Natural killer cell (primary cell): ENCODE measurements around the gene DTNB. TPM values are rescaled to one million over a fixed set of nuclear protein-coding genes. Genes with fewer than 3 reads are reported as not detected.

ENCODE experiments used
- ATAC-seq, 3 donors: fragments of 150-1000 bp in 2 of 3; fragments of 200-7000 bp in 1 of 3; cut with Tn5 transposase; 1 replicate in 1 of 3; 2 replicates in 2 of 3; pipeline ENCODE4 v1.10.0; 2021; ENCODE audit warnings: mild to moderate bottlenecking in 2 of 3, moderate library complexity in 2 of 3
- DNase-seq, 2 donors: peaks; one replicate each; pipeline versions ENCODE4 v3.0.0 to v3.0.0-alpha.2; 2013 to 2021; ENCODE audit warnings: mixed read lengths in 1 of 2
- H3K27ac ChIP-seq: one replicate; pipeline ENCODE4 v1.5.1; 2013; ENCODE audit warnings: mild to moderate bottlenecking, low read length
- H3K27me3 ChIP-seq: one replicate; pipeline ENCODE4 v1.6.1; 2013; ENCODE audit warnings: low read length; ENCODE audit not compliant: control insufficient read depth, insufficient read depth
- H3K36me3 ChIP-seq: one replicate; pipeline ENCODE4 v1.6.1; 2013; ENCODE audit warnings: low read length; ENCODE audit not compliant: control insufficient read depth, insufficient read depth
- H3K4me1 ChIP-seq: one replicate; pipeline ENCODE4 v1.6.1; 2013; ENCODE audit warnings: low read length; ENCODE audit not compliant: control insufficient read depth, insufficient read depth
- H3K4me3 ChIP-seq: one replicate; pipeline ENCODE4 v1.5.1; 2013; ENCODE audit warnings: low read length
- H3K9me3 ChIP-seq: one replicate; pipeline ENCODE4 v1.6.1; 2013; ENCODE audit warnings: low read length; ENCODE audit not compliant: control insufficient read depth, insufficient read depth
- H3K27ac Mint-ChIP-seq, 2 donors: one replicate each; pipeline ENCODE4 v1.8.0; 2022; ENCODE audit warnings: mild to moderate bottlenecking in 2 of 2, mixed read lengths in 2 of 2, moderate library complexity in 1 of 2
- H3K27me3 Mint-ChIP-seq, 2 donors: one replicate each; pipeline ENCODE4 v1.8.0; 2022; ENCODE audit warnings: low read depth in 2 of 2, mixed read lengths in 2 of 2
- H3K36me3 Mint-ChIP-seq: one replicate; pipeline ENCODE4 v1.8.0; 2022; ENCODE audit warnings: mixed read lengths
- H3K4me1 Mint-ChIP-seq, 2 donors: one replicate each; pipeline ENCODE4 v1.8.0; 2022; ENCODE audit warnings: mixed read lengths in 2 of 2
- H3K4me3 Mint-ChIP-seq: one replicate; pipeline ENCODE4 v1.8.0; 2022; ENCODE audit warnings: mild to moderate bottlenecking, moderate library complexity, mixed read lengths
- H3K9me3 Mint-ChIP-seq, 2 donors: one replicate each; pipeline ENCODE4 v1.8.0; 2022; ENCODE audit warnings: mixed read lengths in 2 of 2
- WGBS: methylation state at CpG from one replicate; pipeline ENCODE4 v1.1.7; 2013; ENCODE audit warnings: missing lambda C conversion rate; ENCODE audit not compliant: insufficient coverage; 5-methylcytosine and 5-hydroxymethylcytosine counted together
- intact Hi-C: fragments of 100-400 bp; cut with micrococcal nuclease; formaldehyde crosslinking; loops from one replicate; pipeline ENCODE4 v1.14.2; 2022
- total RNA-seq, 4 donors: library from RNA; stranded (reverse); fragments of 120-200 nt in 1 of 4; gene quantifications; one replicate each; pipeline versions ENCODE4 v1.2.3 to v1.2.4, GENCODE V29; 2013 to 2022
- TF ChIP-seq, protein P1 (sequence below): fragments of 200-600 bp; IDR thresholded peaks from one replicate; pipeline ENCODE4 v1.8.0; 2022; ENCODE audit warnings: antibody characterized with exemption

The DTNB gene
- total RNA-seq, 3 donors from 2014 or later (not counting 1 experiment from before 2014, with no cell fraction given) = 20.8 to 33.7 (median 23.6) TPM

DNA sequence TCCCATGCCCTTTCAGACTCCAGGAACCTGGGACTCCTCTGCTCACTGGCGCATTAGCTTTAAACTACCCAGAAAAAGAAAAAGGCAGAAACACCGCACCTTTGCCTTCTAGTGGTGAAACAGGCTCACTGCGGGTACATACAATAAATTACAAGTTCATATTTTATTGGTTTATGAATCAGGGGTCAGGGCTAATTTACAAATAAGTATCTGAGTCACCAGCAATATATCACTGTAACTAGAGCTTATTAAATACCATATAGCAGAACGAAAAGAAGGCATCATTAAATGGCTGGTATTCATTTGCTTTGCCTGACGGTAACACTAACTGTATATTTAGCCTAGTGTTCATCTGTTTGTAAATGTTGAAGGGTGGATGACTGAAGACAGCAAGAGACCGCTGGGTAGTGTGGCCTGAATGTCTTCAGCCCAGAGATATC is 26.9 kb upstream of the DTNB start:
- Mint-ChIP-seq H3K27ac (no peak overlapping the region), H3K4me1 (no peaks in the 10 kb centered on the region), H3K27me3 (no peaks in the 10 kb centered on the region), H3K36me3 (no peaks in the 10 kb centered on the region), H3K4me3 (no peak overlapping the region), H3K9me3 (no peaks in the 10 kb centered on the region)
- TF ChIP-seq, protein P1, sequence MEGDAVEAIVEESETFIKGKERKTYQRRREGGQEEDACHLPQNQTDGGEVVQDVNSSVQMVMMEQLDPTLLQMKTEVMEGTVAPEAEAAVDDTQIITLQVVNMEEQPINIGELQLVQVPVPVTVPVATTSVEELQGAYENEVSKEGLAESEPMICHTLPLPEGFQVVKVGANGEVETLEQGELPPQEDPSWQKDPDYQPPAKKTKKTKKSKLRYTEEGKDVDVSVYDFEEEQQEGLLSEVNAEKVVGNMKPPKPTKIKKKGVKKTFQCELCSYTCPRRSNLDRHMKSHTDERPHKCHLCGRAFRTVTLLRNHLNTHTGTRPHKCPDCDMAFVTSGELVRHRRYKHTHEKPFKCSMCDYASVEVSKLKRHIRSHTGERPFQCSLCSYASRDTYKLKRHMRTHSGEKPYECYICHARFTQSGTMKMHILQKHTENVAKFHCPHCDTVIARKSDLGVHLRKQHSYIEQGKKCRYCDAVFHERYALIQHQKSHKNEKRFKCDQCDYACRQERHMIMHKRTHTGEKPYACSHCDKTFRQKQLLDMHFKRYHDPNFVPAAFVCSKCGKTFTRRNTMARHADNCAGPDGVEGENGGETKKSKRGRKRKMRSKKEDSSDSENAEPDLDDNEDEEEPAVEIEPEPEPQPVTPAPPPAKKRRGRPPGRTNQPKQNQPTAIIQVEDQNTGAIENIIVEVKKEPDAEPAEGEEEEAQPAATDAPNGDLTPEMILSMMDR = peak; percentile 53
- Histone ChIP-seq H3K36me3 (no peaks in the 10 kb centered on the region), H3K4me3 (no peak overlapping the region), H3K4me1 (no peaks in the 10 kb centered on the region), H3K27me3 (no peaks in the 10 kb centered on the region), H3K9me3 (no peaks in the 10 kb centered on the region), H3K27ac (no peak overlapping the region)
- WGBS = 61% methylated on average over 4 of the region's 6 CpGs
- intact Hi-C loops = loop anchor here (1.0 kb wide), 1 partner anchor 93 kb away; no protein-coding TSS in a partner anchor
- peak in 1 of 2 donors; percentile 61 for DNase-seq
- peak in 2 of 3 donors; percentile 53 to 58 for ATAC-seq

DNA sequence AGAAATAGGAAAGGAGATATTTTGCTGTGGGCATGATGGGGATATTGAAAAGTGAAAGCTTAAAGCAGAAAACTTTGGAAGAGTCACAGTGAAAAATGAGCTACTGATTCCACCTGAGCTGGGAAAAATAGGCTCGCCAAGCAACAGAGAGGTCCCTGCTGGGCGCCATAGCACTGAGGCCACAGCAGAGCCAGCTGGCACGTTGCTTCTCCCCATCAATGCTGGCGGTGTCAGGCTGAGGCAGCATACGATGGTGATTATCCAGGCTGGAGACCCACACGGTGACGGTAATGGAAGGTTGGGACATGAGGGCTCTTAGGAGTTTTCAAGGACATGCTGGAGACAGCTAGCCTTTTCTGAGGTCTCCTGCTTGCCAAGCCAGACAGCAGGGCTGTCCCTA is 25.8 kb upstream of the DTNB start:
- Mint-ChIP-seq H3K9me3 (no peaks in the 10 kb centered on the region), H3K4me3 (no peak overlapping the region), H3K27ac (no peak overlapping the region), H3K4me1 (no peaks in the 10 kb centered on the region), H3K36me3 (no peaks in the 10 kb centered on the region), H3K27me3 (no peaks in the 10 kb centered on the region)
- WGBS = 94% methylated on average over 7 of the region's 7 CpGs
- Histone ChIP-seq H3K4me1 (no peaks in the 10 kb centered on the region), H3K27ac (no peak overlapping the region), H3K4me3 (no peak overlapping the region), H3K9me3 (no peaks in the 10 kb centered on the region), H3K27me3 (no peaks in the 10 kb centered on the region), H3K36me3 (no peaks in the 10 kb centered on the region)
- no peak for DNase-seq
- ATAC-seq = no peak
- TF ChIP-seq, protein P1 = no peak
- intact Hi-C loops = no loop called here

GRCh38 chr2:25698752-25699151 is 25.4 kb upstream of the DTNB start:
- Histone ChIP-seq H3K4me1 (no peaks in the 10 kb centered on the region), H3K4me3 (no peak overlapping the region), H3K27me3 (no peaks in the 10 kb centered on the region), H3K27ac (no peak overlapping the region), H3K9me3 (no peaks in the 10 kb centered on the region), H3K36me3 (no peaks in the 10 kb centered on the region)
- Mint-ChIP-seq H3K27me3 (no peaks in the 10 kb centered on the region), H3K4me1 (no peaks in the 10 kb centered on the region), H3K27ac (no peak overlapping the region), H3K4me3 (no peak overlapping the region), H3K36me3 (no peaks in the 10 kb centered on the region), H3K9me3 (no peaks in the 10 kb centered on the region)
- TF ChIP-seq, protein P1 = no peak
- ATAC-seq (no peak), DNase-seq (no peak)
- intact Hi-C loops = no loop called here

DNA sequence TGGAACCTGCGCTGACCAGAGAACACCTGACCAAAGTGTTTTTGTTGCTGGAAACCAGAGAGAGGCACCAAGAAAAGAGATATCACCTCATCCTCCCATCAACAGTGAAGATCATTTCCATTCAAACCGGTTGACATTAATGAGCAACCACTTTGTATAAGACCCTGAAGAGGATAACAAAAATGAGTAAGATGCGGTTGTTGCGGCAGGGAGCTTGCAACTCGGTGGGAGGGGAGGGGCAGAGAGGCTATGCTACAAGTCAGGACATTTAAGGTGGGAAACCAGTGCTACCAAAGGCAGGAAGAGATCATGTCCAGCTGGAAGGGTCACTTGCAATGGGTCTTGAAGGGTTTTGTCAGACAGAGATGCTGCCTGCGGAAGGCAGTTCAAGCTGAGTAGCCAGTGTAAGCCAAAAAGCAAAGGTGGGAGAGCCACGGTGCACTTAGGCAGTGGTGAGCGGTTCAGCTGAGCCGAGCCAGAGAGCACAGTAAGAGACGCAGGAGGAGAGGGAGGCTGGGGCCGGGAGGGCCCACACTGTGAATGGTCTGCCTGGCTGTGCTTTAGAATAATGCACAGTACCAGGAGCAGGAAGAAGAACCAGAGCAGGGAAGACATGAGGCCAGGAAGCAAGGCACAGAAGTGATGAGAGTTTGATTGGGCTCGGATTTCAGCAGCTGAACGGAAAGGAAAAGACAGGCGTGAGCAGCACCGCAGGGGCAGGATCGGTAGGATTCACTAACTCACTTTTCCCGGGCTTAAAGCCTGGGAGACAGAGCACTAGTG is 24.4 kb upstream of the DTNB start:
- TF ChIP-seq, protein P1 = no peak
- WGBS = 89% methylated on average over 17 of the region's 17 CpGs

More for the DNA sequence above, 24.4 kb upstream of the DTNB start:
- no peaks in the 10 kb centered on the region for H3K36me3 Mint-ChIP-seq
- Histone ChIP-seq H3K36me3 (no peaks in the 10 kb centered on the region), H3K4me1 (no peaks in the 10 kb centered on the region), H3K27ac (no peak overlapping the region), H3K27me3 (no peaks in the 10 kb centered on the region), H3K4me3 (no peak overlapping the region), H3K9me3 (no peaks in the 10 kb centered on the region)
- H3K4me3 Mint-ChIP-seq = no peak overlapping the region
- no peaks in the 10 kb centered on the region for H3K27me3 Mint-ChIP-seq
- H3K9me3 Mint-ChIP-seq = no peaks in the 10 kb centered on the region
- DNase-seq = no peak
- intact Hi-C loops = no loop called here
- no peak for ATAC-seq
- no peak overlapping the region for H3K27ac Mint-ChIP-seq
- no peaks in the 10 kb centered on the region for H3K4me1 Mint-ChIP-seq
